Glomerular visceral epithelial cell (primary cell): ENCODE measurements around the gene WNT4.
A peak's percentile ranks its signal among the peaks of the same experiment; 100 is the strongest.

Experiments
- DNase-seq: peaks from one replicate; pipeline ENCODE4 v3.0.0-alpha.2; 2016; ENCODE audit errors: extremely low spot score

The WNT4 gene

GRCh38 chr1:22077728-22078127, 65.2 kb downstream of the WNT4 start:
- DNase-seq: peak; percentile 11

GRCh38 chr1:22076346-22076745, 66.6 kb downstream of the WNT4 start:
- DNase-seq: no peak

- no peak for DNase-seq
Measured at GRCh38 chr1:22075718-22076117, 67.2 kb downstream of the WNT4 start.

- no peak for DNase-seq
Measured at GRCh38 chr1:22074803-22075202, 68.1 kb downstream of the WNT4 start.

GRCh38 chr1:22071511-22071910, 71.4 kb downstream of the WNT4 start:
- no peak for DNase-seq
